Upper lobe of left lung (tissue), 4 donors: ENCODE data around the gene GSTM5.

Source experiments
- CTCF ChIP-seq, 6 experiments: fragments of 450-650 bp in 4 of 6; fragments of 200-600 bp in 2 of 6; sonication (generic) in 2 of 6; IDR thresholded peaks; one replicate each; pipeline ENCODE4 v1.5.1; 2016 to 2019; ENCODE audit warnings: antibody characterized with exemption in 6 of 6
- EP300 ChIP-seq, 4 donors: sonication (generic); formaldehyde crosslinking; IDR thresholded peaks; one replicate each; pipeline ENCODE4 v1.5.1; 2017; ENCODE audit warnings: antibody characterized with exemption in 4 of 4, control low read depth in 2 of 4
- POLR2A ChIP-seq, 4 donors: fragments of 450-650 bp; IDR thresholded peaks; one replicate each; pipeline ENCODE4 v1.5.1; 2016 to 2017; ENCODE audit warnings: antibody characterized with exemption in 4 of 4, mild to moderate bottlenecking in 2 of 4
- POLR2AphosphoS5 ChIP-seq, 2 donors: sonication (generic); formaldehyde crosslinking; IDR thresholded peaks; one replicate each; pipeline ENCODE4 v1.5.1; 2017; ENCODE audit warnings: antibody characterized with exemption in 2 of 2

- TF ChIP-seq CTCF (IDR thresholded peaks at IDR 0.05) (no peak), POLR2AphosphoS5 (IDR thresholded peaks at IDR 0.05) (no peak), POLR2A (IDR thresholded peaks at IDR 0.05) (no peak), EP300 (IDR thresholded peaks at IDR 0.05) (no peak)
Measured at GRCh38 chr1:109760581-109761226, 48.7 kb downstream of the GSTM5 start.
